H1 (cell line): Measurements from ENCODE around the gene RENBP.

Experiments
- CEBPB ChIP-seq: IDR thresholded peaks from 2 replicates; pipeline ENCODE4 v1.6.1; 2012; ENCODE audit warnings: low read depth, low read length
- CHD2 ChIP-seq: IDR thresholded peaks from 2 replicates; pipeline ENCODE4 v1.6.1; 2012; ENCODE audit warnings: low read length, improper control_type of control experiment
- CREB1 ChIP-seq: IDR thresholded peaks from 2 replicates; pipeline ENCODE4 v1.6.1; 2012; ENCODE audit warnings: inconsistent platforms
- EZH2 ChIP-seq: fragments of 200-600 bp; sonication (generic); IDR thresholded peaks from 2 replicates; pipeline ENCODE4 v1.7.1; 2012; ENCODE audit warnings: low read depth, mild to moderate bottlenecking, moderate library complexity, low read length, inconsistent platforms; ENCODE audit not compliant: severe bottlenecking
- POLR2A ChIP-seq, 2 experiments: IDR thresholded peaks; 1 replicate in 1 of 2; 2 replicates in 1 of 2; pipeline ENCODE4 v1.6.1; 2011; ENCODE audit warnings: low read depth in 2 of 2, low read length in 2 of 2, mild to moderate bottlenecking in 2 of 2; ENCODE audit errors: control extremely low read depth in 1 of 2
- POLR2AphosphoS5 ChIP-seq: IDR thresholded peaks from 2 replicates; pipeline ENCODE4 v1.6.1; 2011; ENCODE audit warnings: low read depth, low read length
- RXRA ChIP-seq: IDR thresholded peaks from 2 replicates; pipeline ENCODE4 v1.6.1; 2011; ENCODE audit warnings: low read depth, mild to moderate bottlenecking, low read length, moderate library complexity; ENCODE audit not compliant: insufficient read depth
- SIX5 ChIP-seq: IDR thresholded peaks from 2 replicates; pipeline ENCODE4 v1.6.1; 2011; ENCODE audit warnings: mild to moderate bottlenecking, low read depth, low read length
- SRF ChIP-seq: IDR thresholded peaks from 2 replicates; pipeline ENCODE4 v1.6.1; 2011; ENCODE audit warnings: mild to moderate bottlenecking, low read depth, low read length, moderate library complexity
- TEAD4 ChIP-seq: IDR thresholded peaks from 2 replicates; pipeline ENCODE4 v1.6.1; 2012; ENCODE audit warnings: low read depth, low read length, inconsistent platforms, mixed read lengths
- TF ChIP-seq, protein P1 (sequence below), 3 experiments: IDR thresholded peaks; 1 replicate in 2 of 3; 2 replicates in 1 of 3; pipeline versions ENCODE4 v1.5.1 to v1.6.1; 2011; ENCODE audit warnings: low read length in 3 of 3, mild to moderate bottlenecking in 3 of 3, inconsistent platforms in 2 of 3, low read depth in 1 of 3, moderate library complexity in 1 of 3; ENCODE audit not compliant: insufficient read depth in 1 of 3; ENCODE audit errors: control extremely low read depth in 1 of 3
- TF ChIP-seq, protein P2 (sequence below): IDR thresholded peaks from 2 replicates; pipeline ENCODE4 v1.6.1; 2011; ENCODE audit warnings: low read length, improper control_type of control experiment

DNA sequence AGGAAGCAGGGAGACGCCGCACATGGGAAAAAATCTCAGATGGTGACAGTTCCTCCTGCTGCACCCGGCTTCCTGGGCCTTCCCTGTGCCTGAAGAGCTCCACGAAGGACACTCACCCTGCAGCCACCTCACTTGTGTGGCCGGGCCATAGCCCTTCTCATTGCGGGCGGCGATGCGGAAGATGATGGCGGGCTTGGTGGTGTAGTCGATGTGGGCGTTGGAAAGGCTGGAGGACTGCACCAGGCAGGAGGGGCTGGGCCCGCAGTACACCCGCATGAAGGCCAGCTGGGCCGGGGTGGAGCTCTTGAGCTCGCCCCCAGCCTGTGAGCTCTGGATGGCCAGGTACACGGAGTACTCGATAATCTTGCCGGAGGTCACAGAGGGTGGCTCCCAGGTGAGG, 5.7 kb upstream of the RENBP start:
- TF ChIP-seq, protein P1, sequence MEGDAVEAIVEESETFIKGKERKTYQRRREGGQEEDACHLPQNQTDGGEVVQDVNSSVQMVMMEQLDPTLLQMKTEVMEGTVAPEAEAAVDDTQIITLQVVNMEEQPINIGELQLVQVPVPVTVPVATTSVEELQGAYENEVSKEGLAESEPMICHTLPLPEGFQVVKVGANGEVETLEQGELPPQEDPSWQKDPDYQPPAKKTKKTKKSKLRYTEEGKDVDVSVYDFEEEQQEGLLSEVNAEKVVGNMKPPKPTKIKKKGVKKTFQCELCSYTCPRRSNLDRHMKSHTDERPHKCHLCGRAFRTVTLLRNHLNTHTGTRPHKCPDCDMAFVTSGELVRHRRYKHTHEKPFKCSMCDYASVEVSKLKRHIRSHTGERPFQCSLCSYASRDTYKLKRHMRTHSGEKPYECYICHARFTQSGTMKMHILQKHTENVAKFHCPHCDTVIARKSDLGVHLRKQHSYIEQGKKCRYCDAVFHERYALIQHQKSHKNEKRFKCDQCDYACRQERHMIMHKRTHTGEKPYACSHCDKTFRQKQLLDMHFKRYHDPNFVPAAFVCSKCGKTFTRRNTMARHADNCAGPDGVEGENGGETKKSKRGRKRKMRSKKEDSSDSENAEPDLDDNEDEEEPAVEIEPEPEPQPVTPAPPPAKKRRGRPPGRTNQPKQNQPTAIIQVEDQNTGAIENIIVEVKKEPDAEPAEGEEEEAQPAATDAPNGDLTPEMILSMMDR (IDR thresholded peaks at IDR 0.05; ENCODE audit: control extremely low read depth in 1 of 3, insufficient read depth in 1 of 3, low read depth in 1 of 3, low read length in 3 of 3) = no peak
- TF ChIP-seq, protein P2, sequence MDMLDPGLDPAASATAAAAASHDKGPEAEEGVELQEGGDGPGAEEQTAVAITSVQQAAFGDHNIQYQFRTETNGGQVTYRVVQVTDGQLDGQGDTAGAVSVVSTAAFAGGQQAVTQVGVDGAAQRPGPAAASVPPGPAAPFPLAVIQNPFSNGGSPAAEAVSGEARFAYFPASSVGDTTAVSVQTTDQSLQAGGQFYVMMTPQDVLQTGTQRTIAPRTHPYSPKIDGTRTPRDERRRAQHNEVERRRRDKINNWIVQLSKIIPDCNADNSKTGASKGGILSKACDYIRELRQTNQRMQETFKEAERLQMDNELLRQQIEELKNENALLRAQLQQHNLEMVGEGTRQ = no peak
- no peak for TF ChIP-seq CREB1
- no peak for TF ChIP-seq POLR2AphosphoS5
- no peak for TF ChIP-seq SRF
- TF ChIP-seq EZH2 = no peak
- TF ChIP-seq TEAD4 = no peak
- no peak for TF ChIP-seq CHD2
- TF ChIP-seq CEBPB = no peak
- no peak for TF ChIP-seq POLR2A (IDR thresholded peaks at IDR 0.05; ENCODE audit: control extremely low read depth in 1 of 2, low read depth in 2 of 2, low read length in 2 of 2)
- TF ChIP-seq RXRA = no peak
- TF ChIP-seq SIX5 = no peak
